Vagina (tissue), 2 donors: Measurements from ENCODE around the gene JRKL. TPM values are rescaled to one million over a fixed set of nuclear protein-coding genes. Genes with fewer than 3 reads are reported as not detected.

Experiments
- DNase-seq, 2 donors: peaks; one replicate each; pipeline ENCODE4 v3.0.0-alpha.2; 2017; ENCODE audit errors: extremely low spot score in 2 of 2
- H3K27ac ChIP-seq: fragments of 200-600 bp; sonication (generic); one replicate; pipeline ENCODE4 v1.5.1; 2019
- H3K27me3 ChIP-seq: fragments of 200-600 bp; sonication (generic); one replicate; pipeline ENCODE4 v1.5.1; 2019
- H3K36me3 ChIP-seq, 2 donors: fragments of 200-600 bp; sonication (generic); one replicate each; pipeline ENCODE4 v1.5.1; 2017 to 2019
- H3K4me1 ChIP-seq: fragments of 200-600 bp; sonication (generic); one replicate; pipeline ENCODE4 v1.5.1; 2019
- H3K4me3 ChIP-seq, 2 donors: fragments of 200-600 bp; sonication (generic); 1 replicate in 1 of 2; 2 replicates in 1 of 2; pipeline ENCODE4 v1.5.1; 2016 to 2019
- H3K9me3 ChIP-seq: fragments of 200-600 bp; sonication (generic); one replicate; pipeline ENCODE4 v1.5.1; 2019
- CTCF ChIP-seq, 3 experiments: fragments of 450-650 bp in 2 of 3; fragments of 200-600 bp in 1 of 3; sonication (generic) in 1 of 3; IDR thresholded peaks; one replicate each; pipeline ENCODE4 v1.5.1; 2017 to 2019; ENCODE audit warnings: antibody characterized with exemption in 3 of 3, mild to moderate bottlenecking in 2 of 3, moderate library complexity in 2 of 3
- POLR2A ChIP-seq, 2 donors: fragments of 450-650 bp; IDR thresholded peaks; one replicate each; pipeline ENCODE4 v1.6.1; 2017; ENCODE audit warnings: antibody characterized with exemption in 2 of 2, mild to moderate bottlenecking in 2 of 2, moderate library complexity in 2 of 2
- POLR2AphosphoS5 ChIP-seq, 2 donors: sonication (generic); formaldehyde crosslinking; IDR thresholded peaks; one replicate each; pipeline ENCODE4 v1.9.0; 2017; ENCODE audit warnings: antibody characterized with exemption in 2 of 2, mild to moderate bottlenecking in 2 of 2, low read depth in 1 of 2; ENCODE audit not compliant: insufficient read depth in 1 of 2
- intact Hi-C: fragments of 100-400 bp; cut with DNase I; formaldehyde crosslinking; loops from one replicate; pipeline ENCODE4 v1.15.1; 2023
- total RNA-seq: library from RNA; depleted of rRNA; stranded (reverse); fragments of >200 nt; gene quantifications from one replicate; pipeline ENCODE4 v1.2.3, GENCODE V29; 2016

JRKL gene
- total RNA-seq, 1 donor from 2014 or later, result 5.4 TPM

GRCh38 chr11:96365493-96365892, 24.3 kb upstream of the JRKL start:
- peaks cover 0 to 16% of the 10 kb centered on the region in 2 donors for H3K36me3 ChIP-seq
- TF ChIP-seq POLR2AphosphoS5 (IDR thresholded peaks at IDR 0.05; ENCODE audit: insufficient read depth in 1 of 2, low read depth in 1 of 2), result no peak
- TF ChIP-seq POLR2A (IDR thresholded peaks at IDR 0.05), result no peak
- TF ChIP-seq CTCF (IDR thresholded peaks at IDR 0.05), result no peak

GRCh38 chr11:96366024-96366423, 23.8 kb upstream of the JRKL start:
- H3K9me3 ChIP-seq, result no peaks in the 10 kb centered on the region
- H3K27ac ChIP-seq, result no peak overlapping the region
- H3K36me3 ChIP-seq, result peaks cover 0 to 19% of the 10 kb centered on the region in 2 donors
- H3K4me1 ChIP-seq, result no peaks in the 10 kb centered on the region
- intact Hi-C loops, result no loop called here
- TF ChIP-seq POLR2AphosphoS5 (IDR thresholded peaks at IDR 0.05; ENCODE audit: insufficient read depth in 1 of 2, low read depth in 1 of 2) (no peak), POLR2A (IDR thresholded peaks at IDR 0.05) (no peak), CTCF (IDR thresholded peaks at IDR 0.05) (no peak)
- no peak for DNase-seq
- H3K4me3 ChIP-seq, result no peak overlapping the region
- no peaks in the 10 kb centered on the region for H3K27me3 ChIP-seq

More at GRCh38 chr11:96365493-96365892, 24.3 kb upstream of the JRKL start:
- Histone ChIP-seq H3K9me3 (no peaks in the 10 kb centered on the region), H3K4me3 (no peak overlapping the region), H3K27me3 (no peaks in the 10 kb centered on the region), H3K4me1 (no peaks in the 10 kb centered on the region), H3K27ac (no peak overlapping the region)
- intact Hi-C loops, result no loop called here
- no peak for DNase-seq

- no peaks in the 10 kb centered on the region for H3K4me1 ChIP-seq
- peaks cover 0 to 32% of the 10 kb centered on the region in 2 donors for H3K36me3 ChIP-seq
- DNase-seq, result no peak
- H3K27ac ChIP-seq, result no peak overlapping the region
- no peak overlapping the region for H3K4me3 ChIP-seq
- intact Hi-C loops, result no loop called here
- H3K27me3 ChIP-seq, result no peaks in the 10 kb centered on the region
- H3K9me3 ChIP-seq, result no peaks in the 10 kb centered on the region
- TF ChIP-seq CTCF (IDR thresholded peaks at IDR 0.05) (no peak), POLR2AphosphoS5 (IDR thresholded peaks at IDR 0.05; ENCODE audit: insufficient read depth in 1 of 2, low read depth in 1 of 2) (no peak), POLR2A (IDR thresholded peaks at IDR 0.05) (no peak)
Observed at GRCh38 chr11:96367342-96367741, 22.5 kb upstream of the JRKL start.

GRCh38 chr11:96373826-96374225, 16.0 kb upstream of the JRKL start:
- Histone ChIP-seq H3K4me3 (no peak overlapping the region), H3K4me1 (no peaks in the 10 kb centered on the region), H3K27ac (no peak overlapping the region), H3K27me3 (no peaks in the 10 kb centered on the region), H3K9me3 (no peaks in the 10 kb centered on the region), H3K36me3 (peaks cover 0 to 35% of the 10 kb centered on the region in 2 donors)
- no peak for DNase-seq
- no peak for TF ChIP-seq POLR2AphosphoS5 (IDR thresholded peaks at IDR 0.05; ENCODE audit: insufficient read depth in 1 of 2, low read depth in 1 of 2)
- no peak for TF ChIP-seq CTCF (IDR thresholded peaks at IDR 0.05)
- TF ChIP-seq POLR2A (IDR thresholded peaks at IDR 0.05), result no peak
- intact Hi-C loops, result no loop called here

- Histone ChIP-seq H3K27ac (no peak overlapping the region), H3K4me3 (no peak overlapping the region), H3K4me1 (no peaks in the 10 kb centered on the region), H3K9me3 (no peaks in the 10 kb centered on the region), H3K27me3 (no peaks in the 10 kb centered on the region), H3K36me3 (peaks cover 0 to 12% of the 10 kb centered on the region in 2 donors)
- intact Hi-C loops, result no loop called here
- TF ChIP-seq CTCF (IDR thresholded peaks at IDR 0.05) (no peak), POLR2AphosphoS5 (IDR thresholded peaks at IDR 0.05; ENCODE audit: insufficient read depth in 1 of 2, low read depth in 1 of 2) (no peak), POLR2A (IDR thresholded peaks at IDR 0.05) (no peak)
- DNase-seq, result no peak
Observed at GRCh38 chr11:96376796-96377195, 13.0 kb upstream of the JRKL start.
